ENCODE data around the gene GHDC. TPM values are rescaled to one million over a fixed set of nuclear protein-coding genes. Genes with fewer than 3 reads are reported as not detected.

GHDC gene
- total and polyA plus RNA-seq, 2 of the 13 experiments (the other 11 are each of a cell fraction or from before 2014, with no cell fraction given): 15.4 to 22.5 TPM

DNA sequence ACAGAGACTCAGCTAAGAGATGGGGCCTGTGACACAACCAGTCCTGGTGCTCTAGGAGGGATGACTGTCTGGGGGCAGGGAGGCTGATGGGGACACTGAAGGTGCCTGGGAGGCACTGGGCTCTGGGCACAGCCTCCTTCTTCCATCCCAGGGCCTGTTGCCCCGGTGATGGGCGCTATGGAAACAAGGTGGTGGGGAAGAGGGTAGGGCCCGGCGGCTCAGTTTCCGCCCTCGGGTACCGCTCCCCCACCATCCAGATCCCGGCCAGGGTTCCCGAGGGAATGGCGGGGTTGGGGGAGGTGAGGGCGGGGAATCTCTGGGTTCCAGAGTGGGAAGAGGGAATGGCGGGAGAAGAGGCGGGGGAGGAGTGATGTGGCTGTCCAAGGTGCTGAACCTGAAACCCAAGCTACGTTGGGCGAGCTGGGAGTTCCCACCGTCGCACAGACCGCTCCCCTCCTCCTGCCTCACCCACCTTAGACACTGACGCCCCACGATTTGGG lies 14.3 kb downstream of the GHDC start (continued):
- TF ChIP-seq, protein P1, sequence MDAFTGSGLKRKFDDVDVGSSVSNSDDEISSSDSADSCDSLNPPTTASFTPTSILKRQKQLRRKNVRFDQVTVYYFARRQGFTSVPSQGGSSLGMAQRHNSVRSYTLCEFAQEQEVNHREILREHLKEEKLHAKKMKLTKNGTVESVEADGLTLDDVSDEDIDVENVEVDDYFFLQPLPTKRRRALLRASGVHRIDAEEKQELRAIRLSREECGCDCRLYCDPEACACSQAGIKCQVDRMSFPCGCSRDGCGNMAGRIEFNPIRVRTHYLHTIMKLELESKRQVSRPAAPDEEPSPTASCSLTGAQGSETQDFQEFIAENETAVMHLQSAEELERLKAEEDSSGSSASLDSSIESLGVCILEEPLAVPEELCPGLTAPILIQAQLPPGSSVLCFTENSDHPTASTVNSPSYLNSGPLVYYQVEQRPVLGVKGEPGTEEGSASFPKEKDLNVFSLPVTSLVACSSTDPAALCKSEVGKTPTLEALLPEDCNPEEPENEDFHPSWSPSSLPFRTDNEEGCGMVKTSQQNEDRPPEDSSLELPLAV (CRISPR knock-in tag; conservative IDR thresholded peaks at IDR 0.05; ENCODE audit: low read depth): no peak
- no peak for TF ChIP-seq ARNT (IDR thresholded peaks at IDR 0.05)
- peak; percentile 73; the same call in 1 of the 2 replicates for TF ChIP-seq THAP11 (CRISPR knock-in tag; IDR thresholded peaks at IDR 0.05)
- TF ChIP-seq ZMAT5 (CRISPR knock-in tag; IDR thresholded peaks at IDR 0.05; ENCODE audit: borderline replicate concordance, low read depth): no peak; the same call in 1 of the 2 replicates
- no peak for TF ChIP-seq NFE2L2 (IDR thresholded peaks at IDR 0.05; ENCODE audit: low read length)
- no peak for TF ChIP-seq HIVEP1 (CRISPR knock-in tag; IDR thresholded peaks at IDR 0.05)
- peak; percentile 73; the same call in 1 of the 2 replicates for TF ChIP-seq ZNF274 (CRISPR knock-in tag; IDR thresholded peaks at IDR 0.05)
- TF ChIP-seq ZNF160 (CRISPR knock-in tag; IDR thresholded peaks at IDR 0.05): peak; percentile 93
- peak; percentile 80 for TF ChIP-seq ZNF777 (CRISPR knock-in tag; IDR thresholded peaks at IDR 0.05)
- TF ChIP-seq SIX1 (CRISPR knock-in tag; IDR thresholded peaks at IDR 0.05; ENCODE audit: borderline replicate concordance): peak; percentile 83
- TF ChIP-seq ZNF124 (CRISPR knock-in tag; IDR thresholded peaks at IDR 0.05): peak; percentile 96
- TF ChIP-seq BRCA1 (CRISPR knock-in tag; IDR thresholded peaks at IDR 0.05): peak; percentile 97
- no peak for TF ChIP-seq RBFOX2 (IDR thresholded peaks at IDR 0.05; ENCODE audit: low read depth, low read length)
- peak; percentile 89 for TF ChIP-seq IRF2 (CRISPR knock-in tag; IDR thresholded peaks at IDR 0.05)
- no peak for TF ChIP-seq PHB2 (IDR thresholded peaks at IDR 0.05; ENCODE audit: partially characterized antibody)
- TF ChIP-seq GABPA (IDR thresholded peaks at IDR 0.05; ENCODE audit: low read depth, low read length): no peak
- TF ChIP-seq GABPA (CRISPR knock-in tag; IDR thresholded peaks at IDR 0.05; ENCODE audit: low read depth): no peak
- TF ChIP-seq ZNF644 (CRISPR knock-in tag; IDR thresholded peaks at IDR 0.05; ENCODE audit: low read depth): peak; percentile 82
- TF ChIP-seq ZNF224 (CRISPR knock-in tag; IDR thresholded peaks at IDR 0.05): no peak
- TF ChIP-seq DBP (CRISPR knock-in tag; IDR thresholded peaks at IDR 0.05; ENCODE audit: not compliant biosample characterization): peak; percentile 93
- peak; percentile 45 for TF ChIP-seq RXRA (CRISPR knock-in tag; IDR thresholded peaks at IDR 0.05)
- 0 out of 2 replicates have a peak, but pooled peaks have one; percentile 75 for TF ChIP-seq E2F1 (CRISPR knock-in tag; IDR thresholded peaks at IDR 0.05)
- TF ChIP-seq PATZ1 (CRISPR knock-in tag; IDR thresholded peaks at IDR 0.05): peak; percentile 75
- no peak; the same call in none of the 2 replicates for TF ChIP-seq ZNF543 (CRISPR knock-in tag; IDR thresholded peaks at IDR 0.05)
- peak; percentile 18; the same call in 1 of the 2 replicates for TF ChIP-seq TOPORS (CRISPR knock-in tag; IDR thresholded peaks at IDR 0.05)
- TF ChIP-seq ZKSCAN1 (IDR thresholded peaks at IDR 0.05; ENCODE audit: low read length): no peak
